Epithelial cell of proximal tubule (primary cell): ENCODE data around the gene CDK6. TPM values are rescaled to one million over a fixed set of nuclear protein-coding genes. Genes with fewer than 3 reads are reported as not detected.

Experiments used
- DNase-seq: peaks from one replicate; pipeline ENCODE4 v3.0.0-alpha.2; 2011; ENCODE audit warnings: low read depth
- H3K4me3 ChIP-seq: 2 replicates; pipeline ENCODE4 v1.5.1; 2011; ENCODE audit warnings: low read depth, mild to moderate bottlenecking, low read length
- CTCF ChIP-seq: conservative IDR thresholded peaks from 2 replicates; pipeline ENCODE4 v1.5.1; 2012; ENCODE audit warnings: low read depth, mild to moderate bottlenecking, low read length
- total RNA-seq: library from RNA; depleted of rRNA; stranded (reverse); fragments of >200 nt; gene quantifications from 2 replicates; pipeline ENCODE4 v1.2.3, GENCODE V29; 2015

The CDK6 gene
- total RNA-seq, 1 donor from 2014 or later, result 99.4 TPM

- no peak overlapping the region for H3K4me3 ChIP-seq
- DNase-seq, result no peak
- TF ChIP-seq CTCF, result no peak
Observed at GRCh38 chr7:92582948-92583347, 253.4 kb downstream of the CDK6 start.

- no peak overlapping the region for H3K4me3 ChIP-seq
- no peak for DNase-seq
- no peak for TF ChIP-seq CTCF
Observed at GRCh38 chr7:92576296-92576695, 260.1 kb downstream of the CDK6 start.

GRCh38 chr7:92569137-92569536 is 267.2 kb downstream of the CDK6 start:
- no peak for TF ChIP-seq CTCF
- no peak for DNase-seq
- H3K4me3 ChIP-seq, result no peak overlapping the region

GRCh38 chr7:92567460-92567859 is 268.9 kb downstream of the CDK6 start:
- TF ChIP-seq CTCF, result no peak
- no peak for DNase-seq
- no peak overlapping the region for H3K4me3 ChIP-seq

- no peak for TF ChIP-seq CTCF
- no peak for DNase-seq
- no peak overlapping the region for H3K4me3 ChIP-seq
Observed at GRCh38 chr7:92563345-92563744, 273.0 kb downstream of the CDK6 start.

GRCh38 chr7:92560602-92561001 is 275.8 kb downstream of the CDK6 start:
- DNase-seq, result no peak
- TF ChIP-seq CTCF, result no peak
- H3K4me3 ChIP-seq, result no peak overlapping the region

- no peak for TF ChIP-seq CTCF
Observed at GRCh38 chr7:92557808-92558362, 278.5 kb downstream of the CDK6 start.

More at GRCh38 chr7:92557808-92558362, 278.5 kb downstream of the CDK6 start:
- DNase-seq, result no peak
- no peak overlapping the region for H3K4me3 ChIP-seq
